NCI-H1092 treated with DMSO at 0.1 percent for 48 hours (cell line): ENCODE results near the gene TXK.
A peak's percentile ranks its signal among the peaks of the same experiment; 100 is the strongest.

ENCODE experiments used
- DNase-seq: peaks from one replicate; lab custom pipeline; 2025; lab: John Stamatoyannopoulos, UW

Gene TXK

DNA sequence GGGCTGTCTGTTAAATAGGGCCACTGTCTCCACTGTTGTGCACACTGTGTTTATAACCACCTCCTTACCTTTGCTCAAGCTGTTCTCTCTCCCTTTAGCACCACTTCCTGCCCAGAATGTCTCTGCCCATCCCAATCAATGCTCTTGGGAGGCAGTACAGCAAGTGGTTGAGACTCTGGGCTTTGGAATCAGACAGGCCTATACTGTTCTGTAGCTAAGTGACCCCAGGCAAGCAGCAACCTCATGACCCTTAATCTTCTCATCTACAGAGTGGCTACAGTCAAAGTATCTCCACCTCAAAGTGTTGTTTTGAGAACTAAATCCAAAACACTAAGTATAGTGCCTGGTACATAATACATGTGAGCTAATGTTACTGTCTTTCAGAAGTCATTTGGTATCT lies 3.8 kb upstream of the TXK start:
- no peak for DNase-seq

DNA sequence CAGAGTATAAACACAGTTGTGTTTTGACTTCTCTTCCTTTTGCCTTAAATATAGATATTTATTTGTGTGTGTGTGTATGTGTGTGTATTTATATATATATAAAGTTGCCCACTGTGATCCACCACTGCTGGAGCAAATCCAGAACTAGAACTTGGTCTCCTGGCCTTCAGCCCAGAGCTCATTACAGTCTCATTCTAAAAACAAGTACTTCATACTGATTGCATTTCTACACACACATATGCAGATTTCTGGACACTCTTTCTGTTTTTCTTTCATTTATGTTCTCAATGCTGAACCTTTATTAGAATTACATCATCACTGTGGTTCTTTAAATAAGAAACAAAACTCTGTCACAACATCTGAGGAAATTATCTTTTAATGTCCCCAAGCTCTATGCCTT lies 381 bp downstream of the TXK start:
- no peak for DNase-seq

DNA sequence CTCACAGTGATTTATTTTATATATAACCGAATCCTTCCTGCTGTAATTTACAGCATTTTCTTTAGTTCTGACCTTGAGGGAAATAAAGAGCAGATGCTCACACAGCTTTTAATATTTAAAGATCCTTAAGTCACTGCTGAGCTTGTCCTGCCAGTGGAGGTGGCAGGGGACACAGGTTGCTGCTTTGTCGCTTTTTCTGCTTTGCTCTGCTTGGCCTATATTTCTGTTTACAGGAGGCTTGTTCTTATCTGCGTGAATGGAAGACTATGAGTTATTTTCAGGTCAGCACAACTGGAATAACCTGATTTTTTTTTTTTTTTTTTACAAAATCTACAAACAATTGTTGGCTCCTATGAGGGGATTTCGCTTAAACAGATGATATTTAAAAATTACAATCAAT lies 2.3 kb downstream of the TXK start:
- DNase-seq = no peak

DNA sequence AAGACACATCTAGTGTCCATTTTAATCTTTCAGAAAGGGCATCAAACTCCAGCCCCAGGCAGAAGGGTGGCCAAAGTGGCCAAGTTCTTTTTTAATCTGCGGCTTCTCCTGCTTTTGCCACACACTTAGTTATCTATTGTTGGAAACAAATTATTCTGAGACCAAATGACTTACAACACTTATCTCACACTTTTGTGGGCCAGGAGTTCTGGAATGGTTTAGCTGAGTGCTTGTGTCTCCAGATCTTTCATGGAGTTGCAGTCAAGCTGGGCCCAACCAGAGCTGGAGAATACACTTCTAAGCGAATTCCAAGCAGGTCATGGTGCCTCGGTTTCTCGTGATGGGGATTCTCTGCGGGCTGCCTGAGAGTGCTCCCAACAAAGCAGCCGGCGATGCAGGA lies 4.0 kb downstream of the TXK start:
- no peak for DNase-seq

DNA sequence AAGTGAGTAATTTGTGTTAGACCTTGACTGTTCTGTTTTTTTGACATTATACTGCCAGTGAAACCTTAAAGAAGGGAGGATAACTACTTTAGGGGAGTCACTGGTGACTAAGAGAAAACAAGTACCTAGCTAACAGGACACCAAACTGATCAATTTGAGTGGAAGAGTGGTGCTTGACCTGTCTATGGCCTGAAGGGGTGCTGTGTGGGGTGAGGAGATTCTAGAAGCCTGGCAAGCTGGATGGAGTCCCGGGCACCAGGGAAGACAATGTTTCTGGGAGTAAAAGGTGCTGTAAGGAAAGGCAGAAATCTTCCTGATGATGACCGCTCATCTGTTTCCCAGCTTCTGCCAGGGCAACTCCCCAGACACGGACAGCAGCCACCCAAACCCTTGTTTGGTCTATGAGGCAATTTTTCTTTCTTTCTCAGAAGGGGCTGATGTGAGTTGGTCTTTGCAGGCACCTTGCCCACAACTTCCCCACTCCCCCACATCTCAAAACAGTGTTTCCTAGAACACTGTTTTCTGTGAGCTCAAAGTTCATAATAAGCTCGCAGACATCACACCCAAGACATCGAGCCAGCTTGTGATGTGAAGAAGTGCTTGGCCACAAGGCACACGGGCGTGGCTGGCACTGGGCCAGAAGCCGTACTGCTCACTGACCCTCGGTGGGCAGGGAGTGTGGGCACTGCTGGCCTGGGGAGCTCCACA lies 4.6 kb downstream of the TXK start:
- DNase-seq = no peak

DNA sequence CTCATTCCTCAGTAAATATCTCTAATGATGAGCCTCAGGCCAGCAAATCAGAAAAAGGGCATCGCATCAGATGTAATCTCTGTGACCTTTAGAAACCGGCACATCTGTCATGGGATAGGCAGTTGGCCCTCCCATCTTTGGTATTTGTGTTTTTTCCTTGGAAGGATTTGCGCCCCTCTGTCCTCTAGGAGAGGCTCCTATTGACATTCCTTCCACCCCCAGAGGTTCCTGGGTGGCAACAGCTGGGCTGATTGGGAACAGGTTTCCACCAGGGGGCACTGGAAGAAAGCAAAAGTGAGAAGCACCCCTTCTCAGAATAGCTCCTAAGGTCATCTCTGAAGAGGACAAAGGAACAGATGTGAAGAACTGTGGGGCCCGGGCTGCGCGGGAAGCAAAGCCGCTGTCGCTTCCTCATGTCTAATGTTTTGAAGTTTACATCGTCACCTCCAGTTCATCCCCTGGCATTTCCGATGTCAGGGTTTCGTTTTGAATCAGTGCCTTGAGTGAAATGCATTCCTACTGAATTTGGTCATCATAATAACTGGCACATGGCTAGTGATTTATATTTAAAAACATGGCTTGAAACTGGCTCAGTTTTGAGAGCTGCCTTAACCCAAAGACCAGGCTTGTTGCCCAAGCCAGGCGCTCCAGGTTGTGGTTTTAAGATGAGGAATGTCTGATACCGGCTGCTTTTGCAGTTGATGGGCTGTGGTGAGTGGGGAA lies 6.2 kb downstream of the TXK start:
- DNase-seq = peak; percentile 24

DNA sequence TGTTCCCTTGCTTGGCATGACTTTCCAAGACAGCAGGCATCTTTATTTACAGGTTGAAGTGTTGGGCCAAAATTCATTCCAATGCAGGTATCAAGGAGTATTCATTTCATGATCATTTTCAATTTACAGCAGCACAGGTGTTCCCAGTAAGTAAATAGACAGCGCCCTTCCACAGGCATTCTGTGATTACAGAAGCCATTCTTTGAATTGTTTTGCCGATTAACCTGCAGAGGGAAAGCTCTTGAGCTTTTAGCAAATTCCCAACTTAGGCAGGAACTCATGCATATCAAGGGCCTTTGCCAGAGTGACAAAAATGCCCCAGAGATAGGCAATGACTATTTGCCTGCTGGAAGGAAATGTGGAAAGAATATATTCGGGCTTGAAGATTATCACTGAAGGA lies 6.8 kb downstream of the TXK start:
- no peak for DNase-seq

DNA sequence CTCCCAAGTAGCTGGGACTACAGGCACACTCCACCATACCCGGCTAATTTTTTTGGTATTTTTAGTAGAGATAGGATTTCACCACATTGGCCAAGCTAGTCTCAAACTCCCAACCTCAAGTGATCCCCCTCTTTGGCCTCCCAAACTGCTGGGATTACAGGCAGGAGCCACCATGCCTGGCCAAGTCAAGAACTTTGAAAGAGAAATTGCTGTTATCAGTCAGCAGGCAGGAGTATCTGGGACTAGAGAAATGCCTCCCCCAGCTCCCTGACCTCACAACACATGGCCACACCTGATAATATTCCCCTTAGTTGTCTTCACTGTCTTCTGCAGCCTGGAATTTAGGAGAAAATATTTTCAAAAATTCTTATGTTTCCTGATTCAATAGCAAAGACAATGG lies 7.4 kb downstream of the TXK start:
- DNase-seq = no peak

DNA sequence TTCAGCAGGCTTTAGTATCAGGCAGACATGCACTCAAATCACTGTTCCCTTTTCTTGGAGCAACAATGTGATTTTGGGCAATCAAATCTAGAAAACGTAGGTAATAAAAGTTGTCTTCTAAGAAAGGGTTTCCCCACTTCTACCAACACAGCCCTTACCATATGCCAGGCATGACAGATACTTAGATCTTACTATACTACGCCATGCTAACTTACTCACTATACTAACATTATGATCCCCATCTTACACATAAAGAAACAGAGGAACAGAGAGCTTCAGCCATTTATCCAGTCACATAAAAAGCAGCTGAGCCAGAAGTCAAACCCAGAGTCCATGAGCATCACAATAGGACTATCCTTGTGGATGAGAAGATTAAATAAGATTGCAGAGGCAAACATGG lies 9.2 kb downstream of the TXK start:
- no peak for DNase-seq

DNA sequence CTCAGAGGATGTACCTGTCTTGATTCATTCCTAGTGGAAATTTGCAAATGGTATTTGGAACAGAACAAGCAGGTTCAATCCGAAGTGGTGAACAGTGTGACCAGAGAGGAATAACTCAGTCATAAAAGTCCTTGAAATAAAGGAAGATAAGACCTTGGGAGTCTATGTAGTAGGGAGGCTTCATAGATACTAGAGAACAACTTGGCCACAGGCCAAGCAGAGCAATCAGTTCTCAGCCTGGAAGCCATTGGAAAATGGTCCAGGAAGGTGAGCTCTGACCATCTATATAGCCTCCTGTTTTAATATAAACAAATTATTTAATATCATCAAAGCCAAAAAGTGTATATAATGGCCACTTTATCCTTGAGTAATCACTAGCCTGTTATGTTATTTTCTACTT lies 11.3 kb downstream of the TXK start:
- no peak for DNase-seq

DNA sequence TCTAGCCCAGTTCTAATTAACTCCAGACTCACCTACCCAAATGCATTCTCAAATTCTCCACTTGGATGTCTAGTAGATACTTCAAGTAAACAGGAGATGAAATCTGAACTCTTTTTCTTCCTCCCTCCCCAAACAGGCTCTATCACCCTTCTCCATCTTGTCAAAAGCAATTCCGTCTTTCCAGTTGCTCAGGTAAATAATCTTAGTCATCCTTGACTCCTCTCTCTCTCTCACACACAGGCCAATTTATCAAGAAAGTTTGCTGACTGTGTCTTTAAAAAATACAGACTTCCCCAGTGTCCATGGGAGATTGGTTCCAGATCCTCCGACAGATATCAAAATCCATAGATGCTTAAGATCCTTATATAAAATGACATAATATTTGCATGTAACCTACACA lies 12.9 kb downstream of the TXK start:
- no peak for DNase-seq

DNA sequence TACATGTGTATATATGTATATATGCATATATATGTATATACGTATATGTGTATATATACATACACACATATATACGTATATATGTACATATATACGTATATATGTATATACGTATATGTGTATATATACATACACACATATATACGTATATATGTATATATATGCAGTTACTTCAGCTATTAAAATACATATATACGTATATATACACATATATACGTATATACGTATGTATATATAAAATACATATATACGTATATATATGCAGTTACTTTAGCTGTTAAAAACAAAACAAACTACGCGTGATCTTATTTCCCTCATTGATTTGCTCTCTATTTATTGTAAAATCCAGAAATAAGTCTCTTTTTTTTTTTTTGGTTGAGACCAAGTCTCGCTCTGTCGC lies 13.9 kb downstream of the TXK start:
- no peak for DNase-seq

DNA sequence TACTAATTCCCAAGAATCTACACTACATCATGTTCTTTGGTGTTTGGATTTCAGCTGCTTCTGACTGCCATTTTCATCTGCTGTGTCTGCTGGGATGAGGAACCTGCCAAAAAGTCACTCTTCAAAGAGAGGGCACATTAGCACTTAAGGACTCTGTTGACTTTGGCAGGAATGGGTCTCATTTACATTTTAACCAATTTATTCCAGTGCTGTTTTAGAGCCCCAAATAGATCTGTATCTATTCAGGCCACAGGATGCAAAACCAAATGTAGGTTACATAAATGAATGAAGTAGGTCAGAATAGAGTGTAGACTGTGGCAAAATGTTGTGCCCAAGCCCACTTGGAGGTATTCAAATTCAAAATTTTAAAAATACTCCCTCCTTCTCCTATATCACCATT lies 14.4 kb downstream of the TXK start:
- peak; percentile 64 for DNase-seq

DNA sequence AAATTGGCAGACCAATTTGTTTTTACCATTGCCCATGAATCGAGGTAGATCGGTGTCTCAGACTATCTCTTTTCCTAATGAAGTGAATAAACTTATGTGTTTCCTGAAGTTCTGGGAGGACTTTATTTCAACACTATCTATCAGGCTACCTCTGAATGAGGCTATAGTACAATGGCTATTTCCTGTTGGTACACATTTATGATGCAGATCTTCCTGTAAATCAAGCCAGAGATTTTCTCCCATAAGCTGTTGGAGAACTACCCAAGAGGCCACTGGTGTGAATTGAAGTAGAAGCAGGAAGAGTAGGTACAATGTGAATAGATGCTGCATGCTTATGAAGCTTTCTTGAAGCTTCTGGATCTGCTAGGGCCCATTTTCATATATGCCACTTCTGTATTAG lies 16.0 kb downstream of the TXK start:
- DNase-seq = no peak

DNA sequence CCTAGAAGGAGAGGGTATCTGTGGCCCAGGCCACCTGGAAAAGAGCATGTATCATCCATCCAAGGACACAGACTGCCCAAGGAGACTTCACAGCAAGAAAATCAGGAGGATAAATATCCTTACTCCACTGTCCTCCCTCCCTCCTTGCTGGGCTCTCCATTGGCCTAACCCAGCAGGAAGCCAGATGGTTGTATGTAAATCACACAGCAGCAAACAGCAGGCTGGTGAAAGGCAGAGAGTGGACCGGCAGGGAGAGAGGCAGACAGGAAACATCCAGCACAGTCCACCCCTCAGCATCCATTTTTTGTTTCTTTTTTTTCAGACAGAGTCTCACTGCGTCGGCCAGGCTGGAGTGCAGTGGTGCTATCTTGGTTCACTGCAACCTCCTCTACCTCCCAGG lies 17.5 kb downstream of the TXK start:
- DNase-seq = no peak

DNA sequence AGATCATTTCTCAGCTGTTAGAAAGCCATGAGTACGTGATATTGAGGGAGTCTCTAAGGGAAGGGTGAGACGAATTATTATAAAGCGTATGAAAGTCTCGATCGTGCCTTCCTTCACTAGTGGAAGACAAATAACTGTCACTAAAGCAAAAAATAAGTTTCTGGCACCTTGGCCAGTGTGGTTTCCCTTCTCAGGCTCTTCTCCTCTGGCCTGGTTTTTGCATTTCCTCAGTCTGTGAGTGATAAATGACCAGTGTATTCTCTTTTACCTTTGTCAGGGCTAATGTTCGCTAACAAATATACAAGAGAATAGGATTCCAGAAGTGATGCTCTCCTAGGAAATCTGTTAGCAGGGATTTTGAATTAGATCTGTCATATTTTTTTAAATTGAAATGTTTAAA lies 19.6 kb downstream of the TXK start:
- no peak for DNase-seq

DNA sequence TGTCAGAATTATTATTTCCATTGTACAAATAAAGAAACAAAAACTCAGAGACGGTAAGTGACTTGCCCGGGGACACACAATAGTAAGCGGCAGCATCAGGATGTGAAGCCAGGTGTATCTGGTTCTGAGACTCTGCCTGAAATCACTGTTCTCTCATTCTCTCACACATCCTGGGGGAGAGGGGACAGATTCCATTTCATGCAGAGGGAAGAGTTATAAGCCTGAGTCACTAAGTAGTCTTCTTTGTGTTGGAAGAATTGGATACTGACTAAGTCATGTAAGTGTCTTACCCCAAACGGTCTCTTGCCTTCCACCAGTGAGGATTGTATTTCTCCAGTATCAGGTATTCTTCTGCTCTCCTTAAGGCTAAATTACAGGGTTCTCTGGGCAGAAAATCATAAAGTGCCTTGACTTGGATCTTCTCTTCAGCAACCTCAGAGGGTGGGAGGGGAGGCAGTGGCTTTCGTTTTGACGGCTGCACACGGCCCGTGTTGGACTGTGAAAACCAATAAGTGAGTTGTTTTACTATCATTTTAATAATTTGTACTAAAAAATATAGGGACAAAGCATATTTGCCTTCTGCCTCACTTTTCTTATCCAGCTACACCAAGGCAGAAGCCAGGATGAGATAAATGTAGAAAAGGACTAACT lies 21.9 kb downstream of the TXK start:
- DNase-seq = no peak

DNA sequence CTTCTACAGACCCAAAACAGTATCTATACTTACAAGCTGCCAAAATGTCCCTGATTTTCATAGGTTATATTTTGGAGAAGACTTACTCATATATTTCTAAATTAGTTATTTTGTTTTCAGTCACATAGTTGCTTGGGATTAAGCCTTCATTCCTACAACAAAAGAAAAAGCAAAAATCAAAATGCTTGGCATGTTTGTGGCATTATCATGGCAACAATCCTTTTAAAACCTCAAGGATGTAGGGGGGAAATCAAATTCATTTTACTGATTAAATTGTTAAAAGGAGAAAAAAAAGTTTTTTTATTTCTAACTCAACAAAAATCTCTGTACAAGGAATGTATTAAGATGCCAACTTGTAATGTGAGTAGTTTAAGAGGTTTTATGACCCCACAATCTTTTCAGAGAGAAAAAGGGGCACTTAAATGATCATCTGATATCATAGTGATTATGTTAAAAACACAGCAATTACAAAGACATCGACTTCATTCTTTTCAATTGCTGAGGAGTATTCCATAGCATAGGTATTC lies 23.5 kb downstream of the TXK start:
- DNase-seq = no peak

DNA sequence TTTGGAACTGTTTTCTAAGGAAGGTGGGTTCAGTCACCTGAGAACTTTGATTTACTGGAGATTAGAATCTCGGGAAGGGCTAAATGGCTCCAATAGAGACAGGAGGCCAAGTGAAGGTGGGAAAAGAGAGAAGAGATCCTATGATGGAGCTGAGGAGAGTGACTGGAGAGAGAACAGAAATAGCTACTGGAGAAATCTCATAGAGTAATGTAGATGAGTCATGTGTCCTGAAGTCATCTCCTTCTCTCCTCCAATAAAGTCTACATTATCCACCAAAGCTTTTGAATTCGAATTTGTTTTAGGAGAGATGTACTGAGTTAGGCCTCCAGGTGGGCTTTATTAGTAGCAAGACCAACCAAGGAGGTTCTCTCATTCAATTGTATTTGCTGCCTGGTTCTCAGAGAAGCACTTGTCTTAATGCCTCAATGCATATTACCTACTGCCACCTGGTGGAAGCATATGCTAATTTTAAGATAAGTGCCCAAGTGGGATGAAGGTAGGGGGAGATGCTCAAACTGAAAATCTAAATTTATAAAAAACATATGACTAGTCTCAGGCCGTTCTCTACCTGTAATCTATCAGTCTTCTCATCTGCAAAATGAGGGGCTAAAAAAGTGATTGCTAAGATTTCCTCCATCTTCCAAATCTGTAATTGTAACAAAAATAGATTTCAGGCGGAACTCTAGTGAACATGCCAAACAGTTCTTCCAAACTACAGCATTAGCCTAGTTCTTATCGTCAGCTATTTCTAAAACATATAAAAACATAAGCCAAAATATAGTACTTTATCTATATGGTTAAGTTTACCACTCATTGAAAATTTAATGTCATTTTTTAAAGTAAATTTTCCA lies 24.4 kb downstream of the TXK start:
- DNase-seq = peak; percentile 16

DNA sequence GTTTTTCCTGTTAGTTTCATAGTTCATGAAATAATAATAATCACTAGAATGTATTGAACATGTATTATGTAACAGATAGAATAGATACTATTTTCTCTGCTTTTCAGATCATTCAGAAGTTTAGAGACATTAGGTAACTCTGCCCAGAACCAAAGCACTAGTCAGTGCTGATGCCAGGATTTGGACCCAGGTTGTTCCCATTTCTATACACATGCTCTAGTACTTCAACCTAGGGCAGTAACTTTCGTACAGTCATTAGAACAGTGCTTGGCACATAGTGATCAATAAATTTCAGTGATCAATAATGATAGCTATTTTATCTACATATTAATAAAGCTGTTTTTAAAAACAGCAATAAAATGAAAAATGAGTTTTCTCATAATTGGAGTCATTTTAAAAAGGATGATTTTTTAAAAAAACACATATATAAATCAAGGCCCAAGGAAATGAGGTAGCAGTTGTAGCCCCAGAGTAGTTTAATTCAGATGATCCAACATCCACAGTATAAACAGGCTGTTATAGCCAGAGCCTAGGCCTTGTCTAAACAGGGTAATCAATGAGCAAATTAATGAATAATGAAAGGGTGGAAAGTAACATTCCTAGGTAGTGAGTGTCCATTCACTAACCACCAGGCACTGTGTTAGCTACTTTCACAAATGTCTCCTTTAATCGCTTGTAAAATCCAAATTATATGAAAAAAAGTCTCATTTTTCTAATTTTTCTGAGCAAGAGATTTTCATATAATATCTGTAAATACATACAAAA lies 25.6 kb downstream of the TXK start:
- no peak for DNase-seq

DNA sequence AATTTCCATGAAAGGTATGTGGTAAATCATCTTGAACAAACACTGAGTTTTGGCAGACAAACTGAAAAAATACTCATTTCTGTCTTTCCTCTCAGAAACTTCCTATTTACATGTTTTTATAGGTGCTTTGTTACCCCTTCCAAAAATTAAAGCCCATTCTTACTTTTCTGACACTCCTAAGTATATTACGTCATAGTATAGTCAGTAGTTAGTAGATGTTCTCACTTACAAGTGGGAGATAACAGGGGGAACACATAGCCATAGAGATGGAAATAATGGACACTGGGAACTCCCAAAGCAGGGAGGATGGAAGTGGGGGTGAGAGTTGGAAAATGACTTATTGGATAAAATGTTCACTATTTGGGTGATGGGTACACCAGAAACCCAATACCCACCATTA lies 28.8 kb downstream of the TXK start:
- no peak for DNase-seq
